Type B pancreatic cell (in vitro differentiated cells): ENCODE data around the gene PABPC3. TPM values are rescaled to one million over a fixed set of nuclear protein-coding genes. Genes with fewer than 3 reads are reported as not detected.

Experiments used
- DNase-seq: peaks from one replicate; pipeline ENCODE4 v3.0.0; 2021; ENCODE audit warnings: mixed read lengths; ENCODE audit not compliant: unreplicated experiment; ENCODE audit errors: extremely low spot score
- H3K27ac Mint-ChIP-seq: 2 replicates; pipeline ENCODE4 v1.8.0; 2021; ENCODE audit warnings: mild to moderate bottlenecking, mixed read lengths
- H3K27me3 Mint-ChIP-seq: 2 replicates; pipeline ENCODE4 v1.8.0; 2021; ENCODE audit warnings: mixed read lengths
- H3K36me3 Mint-ChIP-seq: 2 replicates; pipeline ENCODE4 v1.8.0; 2021; ENCODE audit warnings: mixed read lengths
- H3K4me1 Mint-ChIP-seq: one replicate; pipeline ENCODE4 v1.8.0; 2021; ENCODE audit warnings: mixed read lengths; ENCODE audit not compliant: unreplicated experiment
- H3K4me3 Mint-ChIP-seq: 2 replicates; pipeline ENCODE4 v1.8.0; 2021; ENCODE audit warnings: mild to moderate bottlenecking, mixed read lengths
- H3K9me3 Mint-ChIP-seq: 2 replicates; pipeline ENCODE4 v1.8.0; 2021; ENCODE audit warnings: mixed read lengths
- total RNA-seq: library from RNA; stranded (reverse); gene quantifications from 2 replicates; pipeline ENCODE4 v1.2.1, GENCODE V29; 2021; ENCODE audit warnings: low replicate concordance
- TF ChIP-seq, protein P1 (sequence below): fragments of 200-600 bp; sonication (generic); conservative IDR thresholded peaks from 2 replicates; pipeline ENCODE4 v1.5.0; 2021; ENCODE audit warnings: antibody characterized with exemption, mild to moderate bottlenecking

Gene PABPC3
- total RNA-seq, 1 donor from 2014 or later: 0.17 TPM

DNA sequence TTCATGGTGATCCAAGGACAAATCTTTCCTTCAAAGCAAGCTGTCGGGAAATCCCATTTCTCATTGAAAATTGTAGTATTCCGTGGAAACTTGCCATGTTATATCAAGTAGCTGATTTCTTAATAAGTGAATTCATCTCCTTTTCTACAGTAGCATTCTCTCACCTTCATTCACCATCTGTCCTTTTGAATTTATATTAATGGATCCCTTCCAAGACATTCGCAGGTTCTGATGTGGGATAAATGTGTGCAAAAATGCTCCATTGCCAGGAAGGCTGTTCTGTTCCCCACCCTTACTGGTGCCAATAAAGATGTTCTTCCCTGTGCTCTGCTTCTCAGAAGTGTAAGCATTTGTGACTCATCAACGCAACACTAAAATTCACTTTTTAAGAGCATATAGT, 40.0 kb downstream of the PABPC3 start:
- DNase-seq: no peak
- Mint-ChIP-seq H3K9me3 (peaks cover 4% of the 10 kb centered on the region), H3K36me3 (no peaks in the 10 kb centered on the region), H3K4me1 (peaks cover 11% of the 10 kb centered on the region), H3K4me3 (no peak overlapping the region), H3K27me3 (peaks cover 45% of the 10 kb centered on the region), H3K27ac (no peak overlapping the region)
- TF ChIP-seq, protein P1, sequence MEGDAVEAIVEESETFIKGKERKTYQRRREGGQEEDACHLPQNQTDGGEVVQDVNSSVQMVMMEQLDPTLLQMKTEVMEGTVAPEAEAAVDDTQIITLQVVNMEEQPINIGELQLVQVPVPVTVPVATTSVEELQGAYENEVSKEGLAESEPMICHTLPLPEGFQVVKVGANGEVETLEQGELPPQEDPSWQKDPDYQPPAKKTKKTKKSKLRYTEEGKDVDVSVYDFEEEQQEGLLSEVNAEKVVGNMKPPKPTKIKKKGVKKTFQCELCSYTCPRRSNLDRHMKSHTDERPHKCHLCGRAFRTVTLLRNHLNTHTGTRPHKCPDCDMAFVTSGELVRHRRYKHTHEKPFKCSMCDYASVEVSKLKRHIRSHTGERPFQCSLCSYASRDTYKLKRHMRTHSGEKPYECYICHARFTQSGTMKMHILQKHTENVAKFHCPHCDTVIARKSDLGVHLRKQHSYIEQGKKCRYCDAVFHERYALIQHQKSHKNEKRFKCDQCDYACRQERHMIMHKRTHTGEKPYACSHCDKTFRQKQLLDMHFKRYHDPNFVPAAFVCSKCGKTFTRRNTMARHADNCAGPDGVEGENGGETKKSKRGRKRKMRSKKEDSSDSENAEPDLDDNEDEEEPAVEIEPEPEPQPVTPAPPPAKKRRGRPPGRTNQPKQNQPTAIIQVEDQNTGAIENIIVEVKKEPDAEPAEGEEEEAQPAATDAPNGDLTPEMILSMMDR: no peak

DNA sequence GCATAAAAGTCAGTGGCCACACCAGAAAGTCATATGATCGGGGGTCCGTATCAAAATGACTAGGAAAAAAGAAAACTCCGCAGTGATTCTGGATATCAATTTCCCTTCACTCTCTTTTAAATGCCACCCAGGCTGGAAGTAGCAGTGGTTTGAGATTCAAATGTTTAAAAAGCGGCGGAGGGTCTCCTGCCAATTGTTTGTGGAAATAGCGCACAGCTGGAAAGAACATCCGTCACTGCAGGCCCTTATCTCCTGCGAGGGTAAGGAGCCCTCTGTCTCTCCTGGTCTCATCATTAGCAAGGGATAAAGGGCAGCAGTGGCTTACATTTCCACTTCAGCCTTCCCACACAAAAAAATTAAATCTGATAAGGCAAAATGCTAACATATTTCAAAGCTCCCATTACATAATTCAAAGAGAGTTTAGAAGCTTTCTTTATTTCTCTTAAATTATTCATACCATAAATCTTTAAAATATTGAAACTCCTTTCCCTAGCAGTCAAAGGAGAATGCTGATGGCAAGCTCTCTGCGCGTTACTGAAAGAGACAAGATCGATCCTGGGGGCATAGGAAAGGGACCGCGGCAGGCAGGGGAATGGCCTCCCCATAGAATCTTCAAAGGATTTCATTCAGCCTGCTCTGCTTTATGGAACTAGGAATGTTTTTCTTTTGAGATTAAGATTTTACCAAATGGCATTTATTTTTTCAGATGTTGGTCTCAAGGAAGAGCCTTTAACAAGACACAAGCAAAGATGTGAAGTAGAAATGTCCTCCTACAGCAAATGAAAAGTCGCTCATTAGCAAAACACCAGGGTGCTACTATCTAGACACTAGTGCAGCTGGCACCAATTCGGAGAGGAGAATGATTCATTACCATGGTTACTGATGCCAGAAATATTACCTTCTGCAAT, 41.2 kb downstream of the PABPC3 start:
- peak overlapping the region; percentile 16 for H3K4me3 Mint-ChIP-seq
- H3K9me3 Mint-ChIP-seq: peaks cover 9% of the 10 kb centered on the region
- peaks cover 48% of the 10 kb centered on the region for H3K27me3 Mint-ChIP-seq
- H3K27ac Mint-ChIP-seq: no peak overlapping the region
- no peak for DNase-seq
- no peaks in the 10 kb centered on the region for H3K36me3 Mint-ChIP-seq
- TF ChIP-seq, protein P1: no peak
- peaks cover 11% of the 10 kb centered on the region for H3K4me1 Mint-ChIP-seq

DNA sequence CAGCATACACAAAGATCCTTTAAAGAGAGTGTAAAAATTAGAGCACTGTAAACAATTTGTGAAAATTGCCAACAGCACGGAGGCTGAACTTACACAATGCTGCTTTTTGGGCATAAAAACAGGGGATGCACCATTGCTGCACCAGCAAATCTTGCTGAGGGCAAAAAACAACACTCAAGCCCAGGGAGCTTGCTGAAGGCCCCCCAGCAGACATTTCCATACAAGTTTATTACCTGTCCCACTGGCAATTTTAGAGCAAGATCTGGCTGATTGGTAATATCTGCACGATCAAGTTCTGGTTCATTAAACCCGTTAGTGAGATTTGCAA, 41.8 kb downstream of the PABPC3 start:
- H3K4me1 Mint-ChIP-seq: peaks cover 11% of the 10 kb centered on the region

DNA sequence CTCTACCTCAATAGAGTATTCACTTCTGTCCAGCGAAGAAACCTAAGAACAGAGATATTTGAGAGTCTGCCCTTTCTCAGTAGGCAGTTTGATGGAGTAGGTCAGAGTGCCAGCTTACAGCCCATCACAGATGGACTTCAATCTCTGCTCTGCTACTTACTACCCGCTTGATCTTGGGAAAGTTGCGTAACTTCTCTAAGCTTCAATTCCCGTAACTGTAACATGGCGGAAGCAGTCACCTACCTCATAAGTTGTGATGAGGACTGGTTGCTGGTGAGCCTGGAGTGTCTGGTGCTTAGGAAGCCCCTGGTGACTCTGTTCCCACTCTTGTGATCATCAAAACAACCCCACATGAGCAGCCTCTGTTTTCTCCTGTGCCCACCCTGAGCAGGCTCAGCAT, 45.1 kb downstream of the PABPC3 start:
- Mint-ChIP-seq H3K36me3 (no peaks in the 10 kb centered on the region), H3K4me3 (no peak overlapping the region), H3K4me1 (peaks cover 11% of the 10 kb centered on the region), H3K27me3 (peaks cover 27% of the 10 kb centered on the region), H3K9me3 (peaks cover 5% of the 10 kb centered on the region), H3K27ac (no peak overlapping the region)
- TF ChIP-seq, protein P1: no peak
- DNase-seq: no peak

More for the DNA sequence above, 41.8 kb downstream of the PABPC3 start:
- H3K4me3 Mint-ChIP-seq: no peak overlapping the region
- H3K36me3 Mint-ChIP-seq: no peaks in the 10 kb centered on the region
- H3K27me3 Mint-ChIP-seq: peaks cover 47% of the 10 kb centered on the region
- H3K9me3 Mint-ChIP-seq: peaks cover 8% of the 10 kb centered on the region
- no peak for DNase-seq
- TF ChIP-seq, protein P1: no peak
- H3K27ac Mint-ChIP-seq: no peak overlapping the region

DNA sequence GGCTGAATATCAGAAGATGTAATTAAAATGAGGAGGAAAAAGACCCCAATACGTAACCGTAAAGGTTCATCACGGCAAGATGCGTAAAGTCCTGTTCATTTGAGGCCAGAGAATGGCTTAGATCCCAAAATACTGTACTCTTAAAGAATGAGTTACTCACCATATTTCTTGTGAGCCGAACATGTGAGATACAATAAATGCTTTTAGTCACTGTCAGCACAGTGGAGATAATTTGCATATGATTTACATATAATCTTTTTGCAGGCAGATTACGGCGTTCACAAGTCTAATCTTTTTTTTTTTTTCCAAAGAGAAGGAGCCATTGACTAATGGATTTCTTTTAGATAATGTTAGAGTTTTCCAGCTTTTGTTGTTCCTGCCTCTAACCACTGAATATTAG, 47.8 kb downstream of the PABPC3 start:
- DNase-seq: no peak
- TF ChIP-seq, protein P1: no peak

More for the DNA sequence above, 47.8 kb downstream of the PABPC3 start:
- Mint-ChIP-seq H3K4me1 (no peaks in the 10 kb centered on the region), H3K27me3 (peaks cover 15% of the 10 kb centered on the region), H3K27ac (no peak overlapping the region), H3K4me3 (no peak overlapping the region), H3K9me3 (peaks cover 11% of the 10 kb centered on the region), H3K36me3 (no peaks in the 10 kb centered on the region)
